ENCODE data around the gene GRIA4. TPM values are rescaled to one million over a fixed set of nuclear protein-coding genes. Genes with fewer than 3 reads are reported as not detected.
A peak's percentile ranks its signal among the peaks of the same experiment; 100 is the strongest.
"Not testable (repeated sequence)": the region's sequence is repeated elsewhere in the genome, so short reads cannot be mapped to it uniquely, and the experiment has no call there.

Gene GRIA4
- total RNA-seq, 1 experiment from 2014 or later: not detected

DNA sequence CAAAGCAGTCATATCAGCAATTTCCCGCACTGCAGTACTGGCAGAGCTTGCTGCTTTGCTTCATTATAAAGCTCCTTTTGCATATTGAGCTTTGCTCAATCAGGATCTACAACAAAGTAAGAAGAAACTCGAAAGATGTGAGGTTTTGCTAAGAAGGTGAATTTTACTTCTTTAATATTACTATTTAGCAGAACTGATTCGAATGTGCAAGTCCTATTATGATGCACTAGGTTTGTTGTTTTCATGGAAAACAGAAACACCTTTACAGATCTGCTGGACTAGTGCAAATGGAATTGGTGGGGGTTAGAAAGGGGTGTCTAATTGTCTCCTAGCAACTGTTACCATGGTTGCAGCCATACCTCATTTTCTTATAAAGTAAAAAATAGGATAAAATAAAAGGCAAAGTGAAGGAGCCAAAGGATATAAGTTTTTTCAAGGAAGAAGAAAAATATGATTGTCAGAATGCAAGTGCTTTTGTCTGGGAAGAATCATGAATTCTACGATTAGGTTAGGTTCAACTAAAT, 259.0 kb downstream of the GRIA4 start:
- no peak overlapping the region for H3K4me3 Mint-ChIP-seq (ENCODE audit: unreplicated experiment)
- H3K4me1 Mint-ChIP-seq (ENCODE audit: insufficient read depth, unreplicated experiment): peaks cover 11% of the 10 kb centered on the region
- CTCF ChIA-PET: interaction anchor here (1.0 kb wide), 1 partner anchor 16 kb away, joined by 3 read pairs; no protein-coding TSS in a partner anchor
- H3K36me3 Mint-ChIP-seq (ENCODE audit: insufficient read depth, unreplicated experiment): no peaks in the 10 kb centered on the region
- H3K9me3 Mint-ChIP-seq (ENCODE audit: unreplicated experiment): no peaks in the 10 kb centered on the region
- H3K27ac Mint-ChIP-seq (ENCODE audit: low read depth, unreplicated experiment): no peak overlapping the region
- no peak for DNase-seq (ENCODE audit: unreplicated experiment)
- no peaks in the 10 kb centered on the region for H3K27me3 Mint-ChIP-seq (ENCODE audit: insufficient read depth, unreplicated experiment)
- TF ChIP-seq, protein P1, sequence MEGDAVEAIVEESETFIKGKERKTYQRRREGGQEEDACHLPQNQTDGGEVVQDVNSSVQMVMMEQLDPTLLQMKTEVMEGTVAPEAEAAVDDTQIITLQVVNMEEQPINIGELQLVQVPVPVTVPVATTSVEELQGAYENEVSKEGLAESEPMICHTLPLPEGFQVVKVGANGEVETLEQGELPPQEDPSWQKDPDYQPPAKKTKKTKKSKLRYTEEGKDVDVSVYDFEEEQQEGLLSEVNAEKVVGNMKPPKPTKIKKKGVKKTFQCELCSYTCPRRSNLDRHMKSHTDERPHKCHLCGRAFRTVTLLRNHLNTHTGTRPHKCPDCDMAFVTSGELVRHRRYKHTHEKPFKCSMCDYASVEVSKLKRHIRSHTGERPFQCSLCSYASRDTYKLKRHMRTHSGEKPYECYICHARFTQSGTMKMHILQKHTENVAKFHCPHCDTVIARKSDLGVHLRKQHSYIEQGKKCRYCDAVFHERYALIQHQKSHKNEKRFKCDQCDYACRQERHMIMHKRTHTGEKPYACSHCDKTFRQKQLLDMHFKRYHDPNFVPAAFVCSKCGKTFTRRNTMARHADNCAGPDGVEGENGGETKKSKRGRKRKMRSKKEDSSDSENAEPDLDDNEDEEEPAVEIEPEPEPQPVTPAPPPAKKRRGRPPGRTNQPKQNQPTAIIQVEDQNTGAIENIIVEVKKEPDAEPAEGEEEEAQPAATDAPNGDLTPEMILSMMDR (IDR thresholded peaks at IDR 0.05; ENCODE audit: unreplicated experiment): no peak
- intact Hi-C loops (cut with micrococcal nuclease): no loop called here
- POLR2A ChIA-PET: interaction anchor here (0.6 kb wide), 1 partner anchor 10 kb away, joined by 3 read pairs; no protein-coding TSS in a partner anchor
- BruUV-seq (replicated peaks): no TSS peak

- H3K27me3 Mint-ChIP-seq (ENCODE audit: insufficient read depth, unreplicated experiment): no peaks in the 10 kb centered on the region
- H3K4me1 Mint-ChIP-seq (ENCODE audit: insufficient read depth, unreplicated experiment): peaks cover 11% of the 10 kb centered on the region
- ChIA-PET CTCF (no interaction called here), POLR2A (no interaction called here)
- H3K4me3 Mint-ChIP-seq (ENCODE audit: unreplicated experiment): no peak overlapping the region
- intact Hi-C loops (cut with micrococcal nuclease): no loop called here
- TF ChIP-seq, protein P1 (IDR thresholded peaks at IDR 0.05; ENCODE audit: unreplicated experiment): no peak
- no peak overlapping the region for H3K27ac Mint-ChIP-seq (ENCODE audit: low read depth, unreplicated experiment)
- H3K36me3 Mint-ChIP-seq (ENCODE audit: insufficient read depth, unreplicated experiment): no peaks in the 10 kb centered on the region
- no TSS peak for BruUV-seq (replicated peaks)
- DNase-seq (ENCODE audit: unreplicated experiment): peak; percentile 4
- H3K9me3 Mint-ChIP-seq (ENCODE audit: unreplicated experiment): peaks cover 1% of the 10 kb centered on the region
These were observed 260.7 kb downstream of the GRIA4 start for GRCh38 chr11:105870516-105871113.

DNA sequence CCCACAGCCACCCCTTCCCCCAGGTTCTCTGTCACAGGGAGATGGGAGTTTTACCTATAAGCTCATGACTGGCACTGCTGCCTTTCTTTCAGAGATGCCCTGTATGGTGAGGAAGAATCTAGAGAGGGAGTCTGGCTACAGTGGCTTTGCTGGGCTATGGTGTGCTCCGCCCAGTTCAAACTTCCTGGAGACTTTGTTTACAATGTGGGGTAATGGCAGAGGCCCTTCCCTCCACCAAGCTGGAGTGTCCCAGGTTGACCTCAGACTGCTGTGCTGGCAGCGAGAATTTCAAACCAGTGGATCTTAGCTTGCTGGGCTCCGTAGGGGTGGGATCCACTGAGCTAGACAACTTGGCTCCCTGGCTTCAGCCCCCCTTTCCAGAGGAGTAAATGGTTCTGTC, 268.6 kb downstream of the GRIA4 start:
- H3K4me3 Mint-ChIP-seq (ENCODE audit: unreplicated experiment): no peak overlapping the region
- BruUV-seq (replicated peaks): no TSS peak
- TF ChIP-seq, protein P1 (IDR thresholded peaks at IDR 0.05; ENCODE audit: unreplicated experiment): no peak
- no peak overlapping the region for H3K27ac Mint-ChIP-seq (ENCODE audit: low read depth, unreplicated experiment)
- no peaks in the 10 kb centered on the region for H3K27me3 Mint-ChIP-seq (ENCODE audit: insufficient read depth, unreplicated experiment)
- intact Hi-C loops (cut with micrococcal nuclease): no loop called here
- no peak for DNase-seq (ENCODE audit: unreplicated experiment)
- POLR2A ChIA-PET: interaction anchor here (0.6 kb wide), 1 partner anchor 137 kb away, joined by 3 read pairs; no protein-coding TSS in a partner anchor
- H3K36me3 Mint-ChIP-seq (ENCODE audit: insufficient read depth, unreplicated experiment): no peaks in the 10 kb centered on the region
- H3K9me3 Mint-ChIP-seq (ENCODE audit: unreplicated experiment): peaks cover 22% of the 10 kb centered on the region
- H3K4me1 Mint-ChIP-seq (ENCODE audit: insufficient read depth, unreplicated experiment): no peaks in the 10 kb centered on the region
- CTCF ChIA-PET: interaction anchor here (0.6 to 3.6 kb wide), 3 partner anchors 15 to 1723 kb away, joined by 3 to 19 read pairs (median 3); no protein-coding TSS in a partner anchor

DNA sequence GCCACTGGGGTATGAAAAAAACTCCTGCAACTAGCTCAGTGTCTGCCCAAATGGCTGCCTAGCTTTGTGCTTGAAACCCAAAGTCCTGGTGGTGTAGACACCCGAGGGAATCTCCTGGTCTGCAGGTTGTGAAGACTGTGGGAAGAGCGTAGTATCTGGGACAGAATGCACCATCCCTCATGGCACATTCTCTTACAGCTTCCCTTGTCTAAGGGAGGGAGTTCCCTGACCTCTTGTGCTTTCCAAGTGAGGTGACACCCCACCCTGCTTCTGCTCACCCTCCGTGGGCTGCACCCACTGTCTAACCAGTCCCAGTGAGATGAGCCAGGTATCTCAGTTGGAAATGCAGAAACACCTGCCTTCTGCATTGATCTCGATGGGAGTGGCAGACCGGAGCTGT, 269.1 kb downstream of the GRIA4 start:
- H3K27me3 Mint-ChIP-seq (ENCODE audit: insufficient read depth, unreplicated experiment); H3K27ac Mint-ChIP-seq (ENCODE audit: low read depth, unreplicated experiment); H3K4me3 Mint-ChIP-seq (ENCODE audit: unreplicated experiment); H3K36me3 Mint-ChIP-seq (ENCODE audit: insufficient read depth, unreplicated experiment); intact Hi-C loops (cut with micrococcal nuclease); H3K4me1 Mint-ChIP-seq (ENCODE audit: insufficient read depth, unreplicated experiment); DNase-seq (ENCODE audit: unreplicated experiment); BruUV-seq (replicated peaks): not testable (repeated sequence)
- CTCF ChIA-PET: interaction anchor here (0.6 to 3.6 kb wide), 3 partner anchors 15 to 1724 kb away, joined by 3 to 19 read pairs (median 3); no protein-coding TSS in a partner anchor
- POLR2A ChIA-PET: interaction anchor here (0.6 to 0.7 kb wide), 2 partner anchors 11 to 136 kb away, joined by 3 read pairs; no protein-coding TSS in a partner anchor
- H3K9me3 Mint-ChIP-seq (ENCODE audit: unreplicated experiment): peaks cover 22% of the 10 kb centered on the region
